Measurements from ENCODE around the gene CRCP.
"Not testable (repeated sequence)": the region's sequence is repeated elsewhere in the genome, so short reads cannot be mapped to it uniquely, and the experiment has no call there.

Gene CRCP

GRCh38 chr7:66116680-66117420 is 2.2 kb downstream of the CRCP start:
- peaks cover 17% of the 10 kb centered on the region for H3K36me3 ChIP-seq (ENCODE audit: insufficient read depth, low read length)
- not testable (repeated sequence) for H3K9ac ChIP-seq (ENCODE audit: low read depth, low read length); H3K4me3 ChIP-seq (ENCODE audit: low read length); H3K27me3 ChIP-seq (ENCODE audit: control insufficient read depth, insufficient read depth, low read length); H3K9me3 ChIP-seq (replicated peaks; ENCODE audit: low read length)
- peaks cover 15% of the 10 kb centered on the region for H3K4me1 ChIP-seq (ENCODE audit: control insufficient read depth, insufficient read depth, low read length)
- H3K4me2 ChIP-seq (ENCODE audit: low read length) = peak overlapping the region; percentile 42

GRCh38 chr7:66118603-66119002 is 4.0 kb downstream of the CRCP start:
- Histone ChIP-seq H3K9ac (ENCODE audit: low read depth, low read length) (no peak overlapping the region), H3K9me3 (replicated peaks; ENCODE audit: low read length) (no peaks in the 10 kb centered on the region), H3K4me3 (ENCODE audit: low read length) (no peak overlapping the region), H3K4me2 (ENCODE audit: low read length) (no peak overlapping the region), H3K27me3 (ENCODE audit: control insufficient read depth, insufficient read depth, low read length) (no peaks in the 10 kb centered on the region), H3K4me1 (ENCODE audit: control insufficient read depth, insufficient read depth, low read length) (peaks cover 15% of the 10 kb centered on the region), H3K36me3 (ENCODE audit: insufficient read depth, low read length) (peaks cover 17% of the 10 kb centered on the region)

- H3K4me2 ChIP-seq (ENCODE audit: low read length) = no peak overlapping the region
- no peak overlapping the region for H3K9ac ChIP-seq (ENCODE audit: low read depth, low read length)
- peaks cover 11% of the 10 kb centered on the region for H3K4me1 ChIP-seq (ENCODE audit: control insufficient read depth, insufficient read depth, low read length)
- no peaks in the 10 kb centered on the region for H3K9me3 ChIP-seq (replicated peaks; ENCODE audit: low read length)
- H3K27me3 ChIP-seq (ENCODE audit: control insufficient read depth, insufficient read depth, low read length) = no peaks in the 10 kb centered on the region
- H3K4me3 ChIP-seq (ENCODE audit: low read length) = no peak overlapping the region
- peaks cover 17% of the 10 kb centered on the region for H3K36me3 ChIP-seq (ENCODE audit: insufficient read depth, low read length)
Measured at GRCh38 chr7:66119245-66119850, 4.7 kb downstream of the CRCP start.

GRCh38 chr7:66123175-66123528 is 8.5 kb downstream of the CRCP start:
- H3K36me3 ChIP-seq (ENCODE audit: insufficient read depth, low read length) = peaks cover 7% of the 10 kb centered on the region
- no peak overlapping the region for H3K4me2 ChIP-seq (ENCODE audit: low read length)
- H3K27me3 ChIP-seq (ENCODE audit: control insufficient read depth, insufficient read depth, low read length) = no peaks in the 10 kb centered on the region
- no peak overlapping the region for H3K4me3 ChIP-seq (ENCODE audit: low read length)
- no peak overlapping the region for H3K9ac ChIP-seq (ENCODE audit: low read depth, low read length)
- no peaks in the 10 kb centered on the region for H3K9me3 ChIP-seq (replicated peaks; ENCODE audit: low read length)
- H3K4me1 ChIP-seq (ENCODE audit: control insufficient read depth, insufficient read depth, low read length) = peaks cover 13% of the 10 kb centered on the region

- H3K4me3 ChIP-seq (ENCODE audit: low read length); H3K9ac ChIP-seq (ENCODE audit: low read depth, low read length); H3K27me3 ChIP-seq (ENCODE audit: control insufficient read depth, insufficient read depth, low read length); H3K36me3 ChIP-seq (ENCODE audit: insufficient read depth, low read length); H3K9me3 ChIP-seq (replicated peaks; ENCODE audit: low read length); H3K4me2 ChIP-seq (ENCODE audit: low read length): not testable (repeated sequence)
- H3K4me1 ChIP-seq (ENCODE audit: control insufficient read depth, insufficient read depth, low read length) = peaks cover 13% of the 10 kb centered on the region
Measured at GRCh38 chr7:66124569-66124861, 9.9 kb downstream of the CRCP start.

GRCh38 chr7:66125052-66125694 is 10.5 kb downstream of the CRCP start:
- Histone ChIP-seq H3K4me3 (ENCODE audit: low read length) (no peak overlapping the region), H3K4me1 (ENCODE audit: control insufficient read depth, insufficient read depth, low read length) (peaks cover 13% of the 10 kb centered on the region), H3K9ac (ENCODE audit: low read depth, low read length) (no peak overlapping the region), H3K36me3 (ENCODE audit: insufficient read depth, low read length) (peaks cover 2% of the 10 kb centered on the region), H3K9me3 (replicated peaks; ENCODE audit: low read length) (no peaks in the 10 kb centered on the region), H3K4me2 (ENCODE audit: low read length) (no peak overlapping the region), H3K27me3 (ENCODE audit: control insufficient read depth, insufficient read depth, low read length) (no peaks in the 10 kb centered on the region)

GRCh38 chr7:66125781-66126352 is 11.2 kb downstream of the CRCP start:
- H3K4me3 ChIP-seq (ENCODE audit: low read length); H3K36me3 ChIP-seq (ENCODE audit: insufficient read depth, low read length); H3K4me2 ChIP-seq (ENCODE audit: low read length); H3K27me3 ChIP-seq (ENCODE audit: control insufficient read depth, insufficient read depth, low read length); H3K9ac ChIP-seq (ENCODE audit: low read depth, low read length); H3K9me3 ChIP-seq (replicated peaks; ENCODE audit: low read length): not testable (repeated sequence)
- peaks cover 13% of the 10 kb centered on the region for H3K4me1 ChIP-seq (ENCODE audit: control insufficient read depth, insufficient read depth, low read length)

GRCh38 chr7:66127172-66127571 is 12.5 kb downstream of the CRCP start:
- not testable (repeated sequence) for H3K9ac ChIP-seq (ENCODE audit: low read depth, low read length); H3K9me3 ChIP-seq (replicated peaks; ENCODE audit: low read length); H3K4me2 ChIP-seq (ENCODE audit: low read length); H3K4me3 ChIP-seq (ENCODE audit: low read length); H3K27me3 ChIP-seq (ENCODE audit: control insufficient read depth, insufficient read depth, low read length)
- H3K4me1 ChIP-seq (ENCODE audit: control insufficient read depth, insufficient read depth, low read length) = peaks cover 13% of the 10 kb centered on the region
- H3K36me3 ChIP-seq (ENCODE audit: insufficient read depth, low read length) = peaks cover 19% of the 10 kb centered on the region

GRCh38 chr7:66138994-66139752 is 24.5 kb downstream of the CRCP start:
- Histone ChIP-seq H3K4me2 (ENCODE audit: low read length) (no peak overlapping the region), H3K27me3 (ENCODE audit: control insufficient read depth, insufficient read depth, low read length) (no peaks in the 10 kb centered on the region), H3K9ac (ENCODE audit: low read depth, low read length) (no peak overlapping the region), H3K9me3 (replicated peaks; ENCODE audit: low read length) (no peaks in the 10 kb centered on the region), H3K4me3 (ENCODE audit: low read length) (no peak overlapping the region), H3K36me3 (ENCODE audit: insufficient read depth, low read length) (peaks cover 54% of the 10 kb centered on the region), H3K4me1 (ENCODE audit: control insufficient read depth, insufficient read depth, low read length) (peaks cover 19% of the 10 kb centered on the region)

GRCh38 chr7:66140924-66141323 is 26.3 kb downstream of the CRCP start:
- H3K27me3 ChIP-seq (ENCODE audit: control insufficient read depth, insufficient read depth, low read length) = no peaks in the 10 kb centered on the region
- H3K4me1 ChIP-seq (ENCODE audit: control insufficient read depth, insufficient read depth, low read length) = peaks cover 19% of the 10 kb centered on the region
- H3K36me3 ChIP-seq (ENCODE audit: insufficient read depth, low read length) = peaks cover 53% of the 10 kb centered on the region

GRCh38 chr7:66142334-66142733 is 27.7 kb downstream of the CRCP start:
- Histone ChIP-seq H3K4me1 (ENCODE audit: control insufficient read depth, insufficient read depth, low read length) (peaks cover 26% of the 10 kb centered on the region), H3K36me3 (ENCODE audit: insufficient read depth, low read length) (peaks cover 53% of the 10 kb centered on the region), H3K27me3 (ENCODE audit: control insufficient read depth, insufficient read depth, low read length) (no peaks in the 10 kb centered on the region), H3K4me3 (ENCODE audit: low read length) (no peak overlapping the region), H3K4me2 (ENCODE audit: low read length) (no peak overlapping the region), H3K9me3 (replicated peaks; ENCODE audit: low read length) (no peaks in the 10 kb centered on the region), H3K9ac (ENCODE audit: low read depth, low read length) (no peak overlapping the region)

More at GRCh38 chr7:66140924-66141323, 26.3 kb downstream of the CRCP start:
- no peaks in the 10 kb centered on the region for H3K9me3 ChIP-seq (replicated peaks; ENCODE audit: low read length)
- no peak overlapping the region for H3K4me2 ChIP-seq (ENCODE audit: low read length)
- no peak overlapping the region for H3K9ac ChIP-seq (ENCODE audit: low read depth, low read length)
- no peak overlapping the region for H3K4me3 ChIP-seq (ENCODE audit: low read length)
